D721Med (cell line): ENCODE data around the gene DNAAF2.
A peak's percentile ranks its signal among the peaks of the same experiment; 100 is the strongest.

Experiments
- DNase-seq: peaks from one replicate; pipeline ENCODE4 v3.0.0; 2011; ENCODE audit warnings: low spot score; ENCODE audit not compliant: insufficient read length
- FAIRE-seq: peaks from 2 replicates; lab custom pipeline; 2011; peaks lifted over from hg19 to GRCh38; lab: Jason Lieb, UNC
- TF ChIP-seq, protein P1 (sequence below): IDR thresholded peaks from 2 replicates; pipeline ENCODE4 v1.5.1; 2012; ENCODE audit warnings: mild to moderate bottlenecking, control low read depth; ENCODE audit not compliant: insufficient read depth; ENCODE audit errors: missing control alignments

DNAAF2 gene

DNA sequence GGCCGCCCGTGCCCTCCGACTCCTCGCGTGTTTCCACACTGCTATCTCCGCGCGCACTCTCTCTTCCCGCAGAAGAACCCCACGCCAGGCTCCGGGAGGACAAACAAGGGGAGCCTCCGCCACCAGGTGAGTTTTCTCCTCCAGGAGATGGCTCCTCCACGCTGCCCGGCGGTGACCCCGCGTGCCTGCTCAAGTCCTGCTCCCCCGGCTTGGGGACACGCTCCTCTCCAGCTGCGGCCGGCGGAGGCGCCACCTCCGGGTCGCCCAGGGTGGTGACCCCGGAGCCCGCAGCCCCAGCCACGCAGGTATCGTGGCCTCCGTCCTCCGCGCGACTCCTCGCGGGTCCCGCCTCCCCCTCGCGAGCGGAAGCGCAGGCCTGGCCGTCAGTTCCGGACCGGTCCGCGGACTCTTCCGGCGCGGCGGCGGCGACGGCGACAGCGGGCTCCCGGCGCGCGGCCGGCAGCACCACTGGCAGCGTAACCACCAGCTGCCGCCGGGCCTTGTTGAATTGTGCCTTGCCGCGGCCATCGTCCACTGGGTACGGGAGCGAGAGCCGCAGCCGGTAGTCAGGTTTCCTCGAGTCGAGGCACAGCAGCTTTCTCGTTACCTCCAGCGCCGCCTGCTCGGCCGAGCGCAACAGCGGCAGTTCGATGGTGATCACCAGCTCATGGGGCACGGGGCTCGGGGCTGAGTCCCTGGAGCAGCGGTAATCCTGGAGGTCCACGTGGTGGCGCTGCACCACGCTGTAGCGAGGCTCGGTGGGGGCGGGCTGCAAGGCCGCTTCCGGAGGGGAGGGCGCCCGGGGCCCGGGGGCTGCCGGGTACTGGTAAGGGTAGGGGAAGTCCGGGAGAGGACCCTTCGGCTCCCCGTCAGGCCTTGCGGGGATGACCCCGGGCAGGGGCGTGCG lies 1.2 kb downstream of the DNAAF2 start:
- FAIRE-seq (no peak), DNase-seq (peak; percentile 70)

DNA sequence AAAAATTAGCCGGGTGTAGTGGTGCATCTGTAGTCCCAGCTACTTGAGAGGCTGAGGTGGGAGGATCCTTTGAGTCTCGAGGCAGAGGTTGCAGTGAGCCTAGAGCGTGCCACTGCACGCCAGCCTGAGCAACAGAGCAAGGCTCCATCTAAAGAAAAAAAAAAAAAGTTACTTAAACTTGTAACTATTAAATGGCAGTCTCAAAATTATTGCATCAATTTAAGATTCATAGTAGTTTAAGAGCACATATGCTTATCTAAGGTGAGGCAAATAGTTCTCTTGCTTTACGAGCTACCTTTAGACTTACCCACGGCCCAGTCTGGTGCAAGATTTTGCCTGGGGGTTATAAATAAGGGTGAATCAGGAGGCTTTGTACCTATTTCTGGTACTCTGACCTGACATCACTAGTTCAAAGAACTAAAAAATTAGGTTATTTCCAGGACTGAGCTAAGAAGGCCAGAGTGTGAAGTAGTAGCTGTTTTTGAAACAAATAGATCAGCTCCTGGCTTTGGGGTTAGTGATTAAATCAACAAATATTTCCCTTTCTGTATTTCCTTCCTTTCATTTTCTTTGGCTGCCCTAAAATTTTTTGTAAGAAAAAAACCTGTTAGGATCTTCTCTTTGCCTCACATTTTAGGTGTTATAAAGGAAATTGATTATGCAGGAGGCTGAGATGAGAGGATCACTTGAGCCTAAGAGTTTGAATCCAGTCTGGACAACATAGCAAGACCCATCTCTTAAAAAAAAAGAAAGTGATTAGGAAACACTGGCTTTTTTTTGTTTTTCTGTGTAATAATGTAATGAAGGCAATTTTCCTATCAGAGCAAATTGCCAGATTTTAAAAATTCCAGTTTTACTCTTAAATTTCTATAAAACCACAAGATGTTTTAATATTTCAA lies 10.9 kb downstream of the DNAAF2 start:
- DNase-seq (no peak), FAIRE-seq (no peak)
- TF ChIP-seq, protein P1, sequence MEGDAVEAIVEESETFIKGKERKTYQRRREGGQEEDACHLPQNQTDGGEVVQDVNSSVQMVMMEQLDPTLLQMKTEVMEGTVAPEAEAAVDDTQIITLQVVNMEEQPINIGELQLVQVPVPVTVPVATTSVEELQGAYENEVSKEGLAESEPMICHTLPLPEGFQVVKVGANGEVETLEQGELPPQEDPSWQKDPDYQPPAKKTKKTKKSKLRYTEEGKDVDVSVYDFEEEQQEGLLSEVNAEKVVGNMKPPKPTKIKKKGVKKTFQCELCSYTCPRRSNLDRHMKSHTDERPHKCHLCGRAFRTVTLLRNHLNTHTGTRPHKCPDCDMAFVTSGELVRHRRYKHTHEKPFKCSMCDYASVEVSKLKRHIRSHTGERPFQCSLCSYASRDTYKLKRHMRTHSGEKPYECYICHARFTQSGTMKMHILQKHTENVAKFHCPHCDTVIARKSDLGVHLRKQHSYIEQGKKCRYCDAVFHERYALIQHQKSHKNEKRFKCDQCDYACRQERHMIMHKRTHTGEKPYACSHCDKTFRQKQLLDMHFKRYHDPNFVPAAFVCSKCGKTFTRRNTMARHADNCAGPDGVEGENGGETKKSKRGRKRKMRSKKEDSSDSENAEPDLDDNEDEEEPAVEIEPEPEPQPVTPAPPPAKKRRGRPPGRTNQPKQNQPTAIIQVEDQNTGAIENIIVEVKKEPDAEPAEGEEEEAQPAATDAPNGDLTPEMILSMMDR = no peak

More for the DNA sequence above, 1.2 kb downstream of the DNAAF2 start:
- TF ChIP-seq, protein P1 = peak; percentile 88

DNA sequence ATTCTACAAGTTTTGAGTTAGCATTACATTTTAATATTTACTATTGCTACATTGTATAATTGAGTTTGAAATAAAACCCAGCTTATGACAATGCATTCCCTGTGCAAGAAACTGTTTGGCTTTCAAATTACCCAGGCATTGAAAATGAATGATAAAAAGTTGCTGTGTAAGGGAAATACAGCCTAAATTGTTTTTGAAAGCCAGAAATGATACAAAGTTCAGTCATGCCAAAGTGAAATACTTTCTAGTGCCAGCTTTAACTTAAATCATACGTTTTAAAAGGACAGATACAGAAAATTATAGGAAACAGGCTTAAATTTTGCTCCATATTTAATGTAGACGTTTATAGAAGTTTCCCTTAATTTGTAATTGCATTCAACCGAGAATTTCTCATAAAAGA lies 11.7 kb downstream of the DNAAF2 start:
- DNase-seq = no peak
- FAIRE-seq = no peak
- TF ChIP-seq, protein P1 = no peak

DNA sequence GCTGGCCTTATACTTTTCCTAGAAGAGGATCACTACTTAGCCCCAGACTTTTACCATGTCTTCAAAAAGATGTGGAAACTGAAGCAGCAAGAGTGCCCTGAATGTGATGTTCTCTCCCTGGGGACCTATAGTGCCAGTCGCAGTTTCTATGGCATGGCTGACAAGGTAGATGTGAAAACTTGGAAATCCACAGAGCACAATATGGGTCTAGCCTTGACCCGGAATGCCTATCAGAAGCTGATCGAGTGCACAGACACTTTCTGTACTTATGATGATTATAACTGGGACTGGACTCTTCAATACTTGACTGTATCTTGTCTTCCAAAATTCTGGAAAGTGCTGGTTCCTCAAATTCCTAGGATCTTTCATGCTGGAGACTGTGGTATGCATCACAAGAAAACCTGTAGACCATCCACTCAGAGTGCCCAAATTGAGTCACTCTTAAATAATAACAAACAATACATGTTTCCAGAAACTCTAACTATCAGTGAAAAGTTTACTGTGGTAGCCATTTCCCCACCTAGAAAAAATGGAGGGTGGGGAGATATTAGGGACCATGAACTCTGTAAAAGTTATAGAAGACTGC lies 12.9 kb downstream of the DNAAF2 start:
- DNase-seq = no peak

DNA sequence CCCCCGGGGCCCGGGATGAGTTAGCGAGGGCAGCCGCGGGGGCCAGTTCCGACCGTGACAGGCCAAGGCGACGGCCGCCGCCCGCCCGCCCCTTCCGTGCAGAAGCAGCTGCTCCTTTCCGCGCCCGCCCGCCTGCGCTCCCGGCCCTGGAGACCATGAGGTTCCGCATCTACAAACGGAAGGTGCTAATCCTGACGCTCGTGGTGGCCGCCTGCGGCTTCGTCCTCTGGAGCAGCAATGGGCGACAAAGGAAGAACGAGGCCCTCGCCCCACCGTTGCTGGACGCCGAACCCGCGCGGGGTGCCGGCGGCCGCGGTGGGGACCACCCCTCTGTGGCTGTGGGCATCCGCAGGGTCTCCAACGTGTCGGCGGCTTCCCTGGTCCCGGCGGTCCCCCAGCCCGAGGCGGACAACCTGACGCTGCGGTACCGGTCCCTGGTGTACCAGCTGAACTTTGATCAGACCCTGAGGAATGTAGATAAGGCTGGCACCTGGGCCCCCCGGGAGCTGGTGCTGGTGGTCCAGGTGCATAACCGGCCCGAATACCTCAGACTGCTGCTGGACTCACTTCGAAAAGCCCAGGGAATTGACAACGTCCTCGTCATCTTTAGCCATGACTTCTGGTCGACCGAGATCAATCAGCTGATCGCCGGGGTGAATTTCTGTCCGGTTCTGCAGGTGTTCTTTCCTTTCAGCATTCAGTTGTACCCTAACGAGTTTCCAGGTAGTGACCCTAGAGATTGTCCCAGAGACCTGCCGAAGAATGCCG lies 13.7 kb downstream of the DNAAF2 start:
- TF ChIP-seq, protein P1 = no peak
- DNase-seq (no peak), FAIRE-seq (no peak)

More for the DNA sequence above, 12.9 kb downstream of the DNAAF2 start:
- no peak for FAIRE-seq
- TF ChIP-seq, protein P1 = no peak
